ENCODE data around the gene PCDHA10.
"Not testable (repeated sequence)": the region's sequence is repeated elsewhere in the genome, so short reads cannot be mapped to it uniquely, and the experiment has no call there.

The PCDHA10 gene

GRCh38 chr5:140842798-140843733, 12.6 kb upstream of the PCDHA10 start:
- no peak for DNase-seq

GRCh38 chr5:140848139-140849102, 7.3 kb upstream of the PCDHA10 start, which contains the start of gene PCDHA9:
Gene PCDHA9, plus strand, starts transcription at chr5:140848382. Its CDS starts 114 bp downstream, at chr5:140848496.
- DNase-seq = not testable (repeated sequence)

- not testable (repeated sequence) for DNase-seq
Observed at GRCh38 chr5:140849831-140850634, 5.7 kb upstream of the PCDHA10 start.

- DNase-seq = no peak
Observed at GRCh38 chr5:140857177-140857986, 1.7 kb downstream of the PCDHA10 start.

- no peak for DNase-seq
Observed at GRCh38 chr5:140857987-140858240, 2.2 kb downstream of the PCDHA10 start.

GRCh38 chr5:140862441-140863295, 7.0 kb downstream of the PCDHA10 start:
- DNase-seq = no peak

- no peak for DNase-seq
Observed at GRCh38 chr5:140868721-140869554, 13.2 kb downstream of the PCDHA10 start, which contains the start of gene PCDHA11. Gene PCDHA11, plus strand, starts transcription at chr5:140868957. Its CDS starts 147 bp downstream, at chr5:140869104.

- DNase-seq = no peak
Observed at GRCh38 chr5:140869555-140869886, 13.8 kb downstream of the PCDHA10 start.

- DNase-seq = no peak
Observed at GRCh38 chr5:140870221-140871201, 14.8 kb downstream of the PCDHA10 start.

- no peak for DNase-seq
Observed at GRCh38 chr5:140875085-140876065, 19.7 kb downstream of the PCDHA10 start, which contains the start of gene PCDHA12. Gene PCDHA12, plus strand, starts transcription at chr5:140875308. Its CDS starts 165 bp downstream, at chr5:140875473.

GRCh38 chr5:140876541-140877261, 21.0 kb downstream of the PCDHA10 start:
- DNase-seq = not testable (repeated sequence)

GRCh38 chr5:140877262-140877581, 21.5 kb downstream of the PCDHA10 start:
- no peak for DNase-seq

- no peak for DNase-seq
Observed at GRCh38 chr5:140881889-140882590, 26.3 kb downstream of the PCDHA10 start, which contains the start of gene PCDHA13. Gene PCDHA13, plus strand, starts transcription at chr5:140882124. Its CDS starts 145 bp downstream, at chr5:140882269.

GRCh38 chr5:140882591-140882899, 26.8 kb downstream of the PCDHA10 start:
- no peak for DNase-seq

- DNase-seq = no peak
Observed at GRCh38 chr5:140883373-140883772, 27.7 kb downstream of the PCDHA10 start.

All from SHP77 treated with DMSO at 0.1 percent for 48 hours (cell line).